Glomerular endothelial cell (primary cell): Measurements from ENCODE around the gene CCM2L. TPM values are rescaled to one million over a fixed set of nuclear protein-coding genes. Genes with fewer than 3 reads are reported as not detected.

Source experiments
- DNase-seq: peaks from one replicate; pipeline ENCODE4 v3.0.0-alpha.2; 2011; ENCODE audit warnings: low read depth, low spot score; ENCODE audit errors: extremely low read depth
- total RNA-seq: library from RNA; depleted of rRNA; stranded (reverse); fragments of >200 nt; gene quantifications from 2 replicates; pipeline ENCODE4 v1.2.3, GENCODE V29; 2015

Gene CCM2L
- 12.3 and 29.1 TPM in 2 replicates for total RNA-seq

- no peak for DNase-seq
These were observed at the start of gene CCM2L for GRCh38 chr20:32010101-32010500. CCM2L (plus strand) TSS chr20:32010438; CDS start chr20:32010455, 17 bp downstream.

DNA sequence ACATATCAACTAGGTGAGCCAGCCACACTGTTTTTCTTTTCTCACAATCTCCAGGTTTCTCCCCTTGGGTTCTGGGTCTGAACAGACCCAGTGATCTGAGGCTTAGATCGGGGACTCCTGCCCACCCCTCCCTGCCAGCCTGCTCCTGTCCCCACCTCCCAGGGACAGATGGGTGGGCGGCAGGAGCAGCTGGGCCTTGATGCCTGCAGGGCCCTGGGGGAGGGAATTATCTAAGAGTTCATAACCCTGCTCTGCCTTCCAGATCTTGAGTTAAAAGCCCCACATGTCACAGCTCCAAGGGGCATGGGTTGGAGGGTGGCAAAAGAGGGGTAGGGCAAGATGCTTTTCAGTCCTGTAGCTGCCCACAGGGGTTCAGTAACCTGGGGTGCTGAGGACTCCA lies 47.5 kb upstream of the CCM2L start:
- no peak for DNase-seq

DNA sequence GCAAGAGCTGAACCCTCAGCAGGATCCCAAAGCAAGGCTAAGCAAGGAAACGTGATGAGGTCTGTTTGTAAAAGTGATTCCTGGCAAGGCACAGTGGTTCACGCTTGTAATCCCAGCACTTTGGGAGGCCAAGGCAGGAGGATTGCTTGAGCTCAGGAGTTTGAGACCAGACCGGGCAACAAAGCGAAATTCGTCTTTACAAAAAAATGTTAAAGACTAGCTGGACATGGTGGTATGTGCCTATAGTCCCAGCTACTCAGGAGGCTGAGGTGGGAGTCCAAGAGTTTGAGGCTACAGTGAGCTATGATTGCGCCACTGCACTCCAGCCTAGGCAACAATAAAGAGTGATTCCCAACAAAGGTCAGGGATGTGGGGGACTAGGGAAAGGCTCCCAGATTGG lies 46.3 kb upstream of the CCM2L start:
- DNase-seq: no peak

DNA sequence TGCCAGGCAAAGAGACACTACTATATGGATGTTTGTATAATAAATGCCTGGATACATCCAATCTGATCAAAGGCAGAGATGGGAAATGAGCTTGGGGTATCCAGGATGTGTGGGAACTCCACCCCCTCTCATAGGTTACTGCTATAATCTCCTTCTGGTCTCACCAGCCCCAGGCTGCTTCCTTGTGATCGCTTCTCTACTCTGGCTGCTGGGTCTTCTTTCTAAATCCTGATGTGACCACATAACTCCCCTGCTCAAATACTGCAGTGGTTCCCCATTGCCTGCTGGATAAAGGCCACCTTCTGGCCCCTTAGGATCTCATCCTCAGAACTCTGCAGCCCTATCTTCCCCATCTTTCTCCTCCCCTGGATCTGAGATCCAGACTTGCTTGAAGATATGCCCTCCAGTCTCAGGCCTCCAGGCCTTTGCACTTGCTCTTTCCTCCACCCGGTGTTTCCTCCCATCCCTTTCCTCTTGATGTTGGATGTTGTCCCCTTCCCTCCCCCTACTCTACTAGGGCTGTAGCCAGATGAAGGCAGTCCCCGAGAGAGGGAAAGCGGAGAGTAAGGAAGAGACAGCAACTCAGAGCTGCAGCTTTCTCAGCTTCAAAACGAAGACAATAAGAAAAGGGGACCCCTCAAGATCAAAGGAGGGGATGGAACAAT lies 43.1 kb upstream of the CCM2L start:
- DNase-seq: no peak

GRCh38 chr20:31967830-31968249 lies 42.4 kb upstream of the CCM2L start, which contains the start of gene XKR7:
XKR7 (plus strand) TSS chr20:31968151; CDS start chr20:31968176, 25 bp downstream.
- DNase-seq: no peak

GRCh38 chr20:31968291-31969126 lies 41.7 kb upstream of the CCM2L start:
- DNase-seq: no peak

DNA sequence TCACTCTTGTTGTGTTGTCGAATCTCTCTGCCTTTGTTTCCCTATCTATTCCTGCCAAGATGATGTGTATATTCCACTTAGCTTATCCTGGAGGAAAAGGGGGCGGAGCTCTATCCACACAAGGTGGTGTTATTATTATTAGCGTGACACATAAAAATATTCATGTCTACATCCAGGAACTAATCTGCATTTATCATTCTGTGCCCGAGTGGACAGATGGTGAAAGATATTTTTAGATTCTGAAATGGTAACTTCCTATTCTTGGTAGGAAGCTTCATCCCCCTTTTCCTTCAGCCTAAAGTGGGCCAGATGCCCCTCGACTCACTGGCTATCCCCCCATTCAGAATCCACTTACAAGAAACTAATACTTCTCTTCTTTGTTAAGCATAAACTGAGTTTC lies 40.2 kb upstream of the CCM2L start:
- no peak for DNase-seq

- DNase-seq: no peak
These were observed 37.7 kb upstream of the CCM2L start for GRCh38 chr20:31972471-31973021.

GRCh38 chr20:31974296-31974695 lies 35.9 kb upstream of the CCM2L start:
- no peak for DNase-seq

GRCh38 chr20:31974951-31975487 lies 35.2 kb upstream of the CCM2L start:
- no peak for DNase-seq

DNA sequence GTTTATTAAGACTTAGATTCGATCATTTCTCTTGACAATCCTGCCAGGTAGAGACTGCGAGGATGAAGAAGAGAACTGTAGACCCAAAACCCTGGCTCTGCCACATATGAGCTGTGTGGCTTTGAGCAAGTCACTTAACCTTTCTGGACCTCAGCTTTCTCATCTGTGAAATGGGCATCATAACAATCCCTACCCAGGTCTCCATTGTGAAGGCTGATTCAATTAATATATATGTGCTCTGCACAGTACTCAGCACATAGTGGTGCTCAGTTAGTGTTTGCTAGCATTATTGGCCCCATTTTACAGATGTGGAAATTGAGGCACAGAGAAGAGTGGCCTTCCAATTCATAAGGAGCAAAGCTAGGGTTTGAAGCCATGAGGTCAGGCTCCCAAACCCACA lies 34.4 kb upstream of the CCM2L start:
- DNase-seq: no peak

DNA sequence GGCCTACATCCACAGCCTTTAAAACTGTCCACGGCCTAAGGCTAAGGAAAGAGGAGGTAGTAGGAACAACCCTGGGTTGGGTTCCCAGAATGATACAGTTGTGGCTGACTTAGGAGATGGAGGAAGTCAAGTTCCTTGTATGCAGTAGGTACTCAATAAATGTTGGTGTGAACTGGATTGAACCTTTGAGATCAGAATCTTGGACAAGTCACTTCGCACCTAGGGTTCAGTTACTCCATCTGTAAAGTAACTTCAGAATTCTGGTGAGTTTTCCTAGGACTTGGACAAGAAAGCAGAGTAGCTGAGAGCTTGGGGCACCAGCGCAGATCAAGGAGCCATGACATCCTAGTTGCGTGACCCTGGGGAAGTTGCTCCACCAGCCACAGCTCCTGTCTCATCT lies 33.2 kb upstream of the CCM2L start:
- no peak for DNase-seq

GRCh38 chr20:31979713-31980426 lies 30.4 kb upstream of the CCM2L start:
- DNase-seq: no peak

GRCh38 chr20:31981784-31982183 lies 28.5 kb upstream of the CCM2L start:
- no peak for DNase-seq

DNA sequence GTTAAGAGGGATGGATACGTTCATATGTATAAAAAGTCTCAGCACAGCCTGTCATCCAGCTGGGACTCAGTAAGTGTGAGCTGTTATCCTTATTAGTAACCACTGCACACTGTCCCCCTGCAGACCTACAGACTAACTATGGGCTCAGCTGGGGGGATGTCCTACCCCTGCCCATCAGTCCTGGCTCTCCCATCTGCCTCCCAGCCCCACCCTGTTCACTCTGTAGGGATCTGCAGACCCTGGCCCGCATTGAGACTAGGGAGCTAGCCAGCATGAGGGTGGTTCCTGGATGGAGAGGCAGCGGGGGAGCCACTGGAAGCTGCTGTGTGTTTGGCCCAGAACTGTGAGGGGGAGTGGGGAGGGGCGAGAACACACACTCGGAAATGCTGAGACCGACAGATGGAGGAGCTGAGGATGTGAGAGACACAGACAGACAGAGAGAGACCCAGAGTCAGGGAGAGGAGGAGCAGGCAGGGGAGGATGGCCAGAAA lies 25.2 kb upstream of the CCM2L start:
- DNase-seq: no peak

DNA sequence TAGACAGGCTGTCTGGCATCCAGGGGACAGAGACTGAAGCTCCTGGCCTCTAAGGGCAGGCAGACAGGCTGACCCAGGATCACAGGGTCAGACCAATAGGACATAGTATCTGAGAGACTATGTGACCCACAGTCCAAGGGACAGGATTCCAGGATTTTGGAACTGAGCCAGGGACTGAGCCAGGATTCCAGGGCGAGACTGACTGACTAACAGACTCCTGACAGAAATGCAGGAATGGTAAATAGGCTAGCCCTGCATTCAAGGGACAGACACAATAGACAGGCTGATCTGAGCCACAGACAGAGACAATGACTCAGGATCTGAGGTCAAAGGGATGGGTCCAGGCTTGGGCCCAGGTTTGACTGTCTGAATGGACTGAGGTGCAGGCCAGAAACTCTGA lies 22.5 kb upstream of the CCM2L start:
- DNase-seq: no peak

DNA sequence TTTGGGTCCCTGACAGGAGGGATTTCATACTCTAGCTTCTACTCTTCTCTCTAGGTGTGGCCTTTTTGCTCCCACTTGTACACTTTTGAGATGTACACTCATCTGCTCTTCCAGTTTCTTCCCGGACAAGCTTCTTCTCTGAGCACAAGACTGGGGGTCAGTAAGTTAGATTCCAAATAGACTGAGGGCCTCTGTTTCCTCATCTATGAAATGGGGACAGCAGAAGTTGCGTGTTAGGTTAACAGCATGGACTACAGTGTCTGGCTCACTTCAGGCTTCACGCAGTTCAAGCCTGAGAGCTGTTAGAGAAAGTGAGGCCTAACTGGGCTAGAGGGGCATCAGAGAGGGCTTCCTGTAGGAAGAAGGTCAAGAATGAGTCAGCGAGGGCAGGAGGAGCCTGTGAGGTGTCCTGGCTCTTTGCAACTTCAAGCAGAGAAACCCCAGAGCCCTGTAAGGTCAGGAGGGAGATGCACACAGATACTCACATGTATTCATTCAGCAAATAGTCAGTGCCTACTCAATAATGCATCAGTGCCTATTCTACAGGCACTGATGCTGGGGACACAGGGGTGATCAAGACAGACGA lies 21.7 kb upstream of the CCM2L start:
- DNase-seq: no peak

GRCh38 chr20:31989030-31989645 lies 21.1 kb upstream of the CCM2L start:
- DNase-seq: no peak

- DNase-seq: no peak
These were observed 19.4 kb upstream of the CCM2L start for GRCh38 chr20:31990641-31991338.
